K562 (cell line): ENCODE measurements around the gene CBR4. TPM values are rescaled to one million over a fixed set of nuclear protein-coding genes. Genes with fewer than 3 reads are reported as not detected.

Experiments
- ATAC-seq: fragments of 200-7000 bp; cut with Tn5 transposase; 3 replicates; pipeline ENCODE4 v1.9.1; 2020; ENCODE audit warnings: moderate library complexity
- BruUV-seq: library from RNA; stranded (reverse); fragments of 400-500 nt; replicated peaks from 2 replicates; lab custom pipeline; 2021; lab: Mats Ljungman, UMichigan
- CTCF ChIA-PET: fragments of 300-600 bp; formaldehyde crosslinking; extraction: SDS; loops from one replicate; lab custom pipeline; 2021; ENCODE audit warnings: low intra/inter-chr PET ratio; lab: Yijun Ruan, JAX
- POLR2A ChIA-PET: fragments of 300-600, 350-650 bp; sonication (Branson Sonifier 250); formaldehyde crosslinking; extraction: SDS; loops from one replicate; lab custom pipeline; 2021; ENCODE audit warnings: antibody characterized with exemption, inconsistent platforms; lab: Yijun Ruan, JAX
- DNase-seq, 4 experiments: peaks; one replicate each; pipeline versions ENCODE4 v3.0.0 to v3.0.0-alpha.2; 2011 to 2018; ENCODE audit warnings: low spot score in 3 of 4, mixed read lengths in 3 of 4; ENCODE audit errors: extremely low read depth in 1 of 4
- FAIRE-seq: peaks from 2 replicates; lab custom pipeline; 2011; peaks lifted over from hg19 to GRCh38; lab: Jason Lieb, UNC
- H2AFZ ChIP-seq: 2 replicates; pipeline ENCODE4 v1.6.0; 2011; ENCODE audit warnings: low read depth, low read length, control low read depth, inconsistent platforms
- H3K27ac ChIP-seq: fragments of 200-600 bp; 3 replicates; pipeline ENCODE4 v1.8.0; 2011; ENCODE audit warnings: low read depth, mild to moderate bottlenecking, control low read depth, inconsistent platforms, low read length, moderate library complexity, mixed read lengths; ENCODE audit errors: extremely low read depth
- H3K27me3 ChIP-seq, 2 experiments: fragments of 300-600 bp in 1 of 2; 2 replicates in 1 of 2; 3 replicates in 1 of 2; pipeline versions ENCODE4 v1.6.0 to v1.8.0; 2011; ENCODE audit warnings: inconsistent platforms in 2 of 2, low read length in 2 of 2, mild to moderate bottlenecking in 1 of 2, mixed read lengths in 1 of 2, moderate library complexity in 1 of 2; ENCODE audit not compliant: control insufficient read depth in 2 of 2, insufficient read depth in 2 of 2
- H3K36me3 ChIP-seq: fragments of 300-600 bp; 3 replicates; pipeline ENCODE4 v1.8.0; 2011; ENCODE audit warnings: mild to moderate bottlenecking, low read length, inconsistent platforms; ENCODE audit not compliant: control insufficient read depth, insufficient read depth
- H3K4me1 ChIP-seq, 2 experiments: fragments of 200-600 bp in 1 of 2; replicated peaks in 1 of 2; 2 replicates in 1 of 2; 3 replicates in 1 of 2; pipeline versions ENCODE4 v1.5.1 to v1.8.0; 2011; ENCODE audit warnings: inconsistent platforms in 2 of 2, low read length in 2 of 2, mild to moderate bottlenecking in 1 of 2, mixed read lengths in 1 of 2, moderate library complexity in 1 of 2; ENCODE audit not compliant: control insufficient read depth in 2 of 2, insufficient read depth in 2 of 2
- H3K4me2 ChIP-seq: 2 replicates; pipeline ENCODE4 v1.6.1; 2011; ENCODE audit warnings: low read length, control low read depth, inconsistent platforms, mixed read lengths; ENCODE audit not compliant: insufficient read depth
- H3K4me3 ChIP-seq: fragments of 200-600 bp; sonication (generic), shearing (Covaris generic); 2 replicates; pipeline ENCODE4 v1.5.1; 2016; ENCODE audit warnings: control low read depth, inconsistent platforms
- H3K79me2 ChIP-seq: fragments of 200-600 bp; 3 replicates; pipeline ENCODE4 v1.8.0; 2011; ENCODE audit warnings: low read length, inconsistent platforms; ENCODE audit not compliant: control insufficient read depth, insufficient read depth
- H3K9ac ChIP-seq, 2 experiments: 2 replicates each; pipeline versions ENCODE4 v1.6.0 to v1.6.1; 2011; ENCODE audit warnings: low read depth in 2 of 2, low read length in 2 of 2, control low read depth in 1 of 2, inconsistent platforms in 1 of 2, mild to moderate bottlenecking in 1 of 2, mixed read lengths in 1 of 2; ENCODE audit not compliant: insufficient read depth in 1 of 2
- H3K9me1 ChIP-seq: one replicate; pipeline ENCODE4 v1.6.0; 2011; ENCODE audit warnings: inconsistent platforms, mild to moderate bottlenecking, low read length, moderate library complexity; ENCODE audit not compliant: control insufficient read depth, insufficient read depth
- H3K9me3 ChIP-seq: replicated peaks from 2 replicates; pipeline ENCODE4 v1.5.1; 2011; ENCODE audit warnings: low read depth, low read length, inconsistent platforms; ENCODE audit not compliant: control insufficient read depth, insufficient read depth
- H4K20me1 ChIP-seq: replicated peaks from 2 replicates; pipeline ENCODE4 v1.6.1; 2011; ENCODE audit warnings: low read length, inconsistent platforms, mixed read lengths; ENCODE audit not compliant: control insufficient read depth, insufficient read depth
- ATF2 ChIP-seq: sonication (generic); formaldehyde crosslinking; IDR thresholded peaks from 2 replicates; pipeline ENCODE4 v1.8.1; 2022; ENCODE audit warnings: missing genetic modification reagents
- CBX8 ChIP-seq: fragments of 200-600 bp; sonication (generic); IDR thresholded peaks from 2 replicates; pipeline ENCODE4 v1.6.1; 2012; ENCODE audit warnings: borderline replicate concordance, mixed run types, low read depth, mild to moderate bottlenecking, moderate library complexity, mixed read lengths, low read length, control low read depth, inconsistent platforms; ENCODE audit not compliant: poor library complexity, severe bottlenecking; ENCODE audit errors: extremely low read depth
- CTCF ChIP-seq, 3 experiments: IDR thresholded peaks in 2 of 3; conservative IDR thresholded peaks in 1 of 3; 2 replicates each; pipeline ENCODE4 v1.5.1; 2011 to 2012; ENCODE audit warnings: low read length in 3 of 3, mild to moderate bottlenecking in 3 of 3, control low read depth in 2 of 3, improper control_type of control experiment in 1 of 3, inconsistent platforms in 1 of 3, low read depth in 1 of 3, mixed read lengths in 1 of 3, moderate library complexity in 1 of 3; ENCODE audit not compliant: insufficient read depth in 2 of 3
- DLX4 ChIP-seq: fragments of 250-450 bp; sonication (Bioruptor Pico); IDR thresholded peaks from 2 replicates; pipeline ENCODE4 v1.6.1; 2021; ENCODE audit warnings: mild to moderate bottlenecking
- FOXA3 ChIP-seq, 2 experiments: fragments of 450-650 bp in 1 of 2; sonication (generic) in 1 of 2; formaldehyde crosslinking; IDR thresholded peaks in 1 of 2; conservative IDR thresholded peaks in 1 of 2; 2 replicates each; pipeline versions ENCODE4 v1.4.0 to v1.8.0; 2020 to 2022; ENCODE audit warnings: mild to moderate bottlenecking in 2 of 2, missing genetic modification reagents in 1 of 2
- FOXK2 ChIP-seq, 2 experiments: fragments of 450-650 bp; IDR thresholded peaks in 1 of 2; conservative IDR thresholded peaks in 1 of 2; 2 replicates each; pipeline ENCODE4 v1.6.1; 2016; ENCODE audit warnings: low read depth in 2 of 2, mild to moderate bottlenecking in 1 of 2
- GABPB2 ChIP-seq: fragments of 250-450 bp; sonication (Bioruptor Pico); conservative IDR thresholded peaks from 2 replicates; pipeline ENCODE4 v1.5.1; 2021; ENCODE audit warnings: mild to moderate bottlenecking
- HNRNPLL ChIP-seq: fragments of 200-400 bp; formaldehyde crosslinking; IDR thresholded peaks from 2 replicates; pipeline ENCODE4 v1.6.1; 2017; ENCODE audit warnings: low read length, low read depth, mild to moderate bottlenecking; ENCODE audit not compliant: poor library complexity, severe bottlenecking
- IRF2 ChIP-seq: sonication (generic); formaldehyde crosslinking; IDR thresholded peaks from 2 replicates; pipeline ENCODE4 v1.8.1; 2022; ENCODE audit warnings: mild to moderate bottlenecking, missing genetic modification reagents
- KDM2B ChIP-seq: fragments of 250-450 bp; sonication (Bioruptor Pico); IDR thresholded peaks from 2 replicates; pipeline ENCODE4 v1.8.0; 2021; ENCODE audit warnings: mild to moderate bottlenecking, moderate library complexity
- PRMT5 ChIP-seq: sonication (generic); formaldehyde crosslinking; IDR thresholded peaks from 2 replicates; pipeline ENCODE4 v1.5.0; 2020; ENCODE audit warnings: missing genetic modification reagents
- SMC3 ChIP-seq: conservative IDR thresholded peaks from 2 replicates; pipeline ENCODE4 v1.6.1; 2011; ENCODE audit warnings: low read depth, low read length, improper control_type of control experiment; ENCODE audit not compliant: insufficient read depth
- SREBF2 ChIP-seq: sonication (generic); formaldehyde crosslinking; IDR thresholded peaks from 2 replicates; pipeline ENCODE4 v1.4.0; 2020; ENCODE audit warnings: mild to moderate bottlenecking, missing genetic modification reagents
- TSC22D4 ChIP-seq: fragments of 450-650 bp; IDR thresholded peaks from 2 replicates; pipeline ENCODE4 v1.6.1; 2016; ENCODE audit warnings: missing genetic modification characterization, missing biosample characterization, control low read depth
- ZNF134 ChIP-seq: fragments of 250-450 bp; sonication (Bioruptor Pico); conservative IDR thresholded peaks from 2 replicates; pipeline ENCODE4 v1.4.0; 2020
- ZNF707 ChIP-seq: fragments of 250-450 bp; sonication (Bioruptor Pico); conservative IDR thresholded peaks from 2 replicates; pipeline ENCODE4 v1.8.0; 2022; ENCODE audit warnings: inconsistent platforms, mild to moderate bottlenecking, moderate library complexity
- ZNF778 ChIP-seq: fragments of 450-650 bp; formaldehyde crosslinking; IDR thresholded peaks from 2 replicates; pipeline ENCODE4 v1.4.0; 2020; ENCODE audit warnings: mild to moderate bottlenecking, moderate library complexity
- WGBS: fragments of 100-300 bp; shearing (Covaris generic); methylation state at CpG from one replicate; pipeline ENCODE4 v1.1.6; 2016; ENCODE audit warnings: low coverage, mixed read lengths; ENCODE audit not compliant: insufficient coverage; ENCODE audit errors: missing lambda C conversion rate; 5-methylcytosine and 5-hydroxymethylcytosine counted together
- in situ Hi-C: fragments of 300-500 bp; cut with MboI; formaldehyde crosslinking; loops from 4 replicates; pipeline ENCODE4 v1.15.0; 2018; ENCODE audit warnings: inconsistent platforms, mixed read lengths
- intact Hi-C: fragments of 100-400 bp; cut with micrococcal nuclease; formaldehyde crosslinking; loops from 2 replicates; pipeline ENCODE4 v1.14.2; 2022
- polyA plus RNA-seq, 8 experiments: library from polyadenylated mRNA; depleted of rRNA in 4 of 8; stranded (reverse) in 5 of 8; unstranded in 3 of 8; fragments of >200 nt; fragmentation: Nextera tagmentation in 2 of 8; fragmentation: Illumina TruSeq in 1 of 8; extraction: Ambion mirVana in 2 of 8; extraction: Trizol in 1 of 8; gene quantifications; 2 replicates each; pipeline versions ENCODE4 v1.2.1 to v1.2.3, GENCODE V29; 2011 to 2014; ENCODE audit warnings: inconsistent platforms in 1 of 8, missing spikeins in 1 of 8
- total RNA-seq, 7 experiments: library from RNA; depleted of rRNA in 6 of 7; stranded (reverse); fragments of >200 nt in 6 of 7; fragmentation: Illumina TruSeq in 2 of 7; extraction: Trizol in 2 of 7; gene quantifications; 2 replicates each; pipeline versions ENCODE4 v1.2.1 to v1.2.3, GENCODE V29; 2011 to 2021; ENCODE audit warnings: low replicate concordance in 1 of 7

CBR4 gene
- total and polyA plus RNA-seq, 9 of the 15 experiments (the other 6 are each of a cell fraction or from before 2014, with no cell fraction given) = 12.1 to 26.4 (median 18.6) TPM

- no peak overlapping the region for H2AFZ ChIP-seq
- ChIA-PET CTCF (interaction anchor here (0.8 to 1.7 kb wide), 2 partner anchors 461 to 469 kb away, joined by 3 to 5 read pairs; no protein-coding TSS in a partner anchor), POLR2A (no interaction called here)
- no TSS peak for BruUV-seq
- no peaks in the 10 kb centered on the region for H3K9me1 ChIP-seq
- DNase-seq (peak in 1 of 4 experiments; percentile 29), FAIRE-seq (peak; percentile 77), ATAC-seq (peak; percentile 82)
- H3K4me3 ChIP-seq = no peak overlapping the region
- no peak overlapping the region for H3K27ac ChIP-seq
- WGBS = 8% methylated on average over 2 of the region's 2 CpGs
- H3K4me2 ChIP-seq = no peak overlapping the region
- in situ Hi-C loops (loop anchor here (25.0 kb wide), 1 partner anchor 463 kb away; no protein-coding TSS in a partner anchor), intact Hi-C loops (loop anchor here (2.0 to 10.0 kb wide), 5 partner anchors 290 to 770 kb away; no protein-coding TSS in a partner anchor)
- no peak overlapping the region for H3K9ac ChIP-seq
- H3K36me3 ChIP-seq = no peaks in the 10 kb centered on the region
- H3K4me1 ChIP-seq = no peaks in the 10 kb centered on the region
- peaks cover 3 to 4% of the 10 kb centered on the region in 2 experiments; a peak in 2 of 5 replicates for H3K27me3 ChIP-seq
- H4K20me1 ChIP-seq = no peaks in the 10 kb centered on the region
- H3K79me2 ChIP-seq = no peaks in the 10 kb centered on the region
- H3K9me3 ChIP-seq = no peaks in the 10 kb centered on the region
- TF ChIP-seq ATF2 (CRISPR knock-in tag) = no peak
- TF ChIP-seq PRMT5 (CRISPR knock-in tag) = no peak
- peak; percentile 35 to 62 (median 44); a peak in 4 of 6 replicates for TF ChIP-seq CTCF (IDR thresholded peaks at IDR 0.05 in 2 of 3, conservative IDR thresholded peaks at IDR 0.05 in 1 of 3; ENCODE audit: insufficient read depth in 2 of 3, low read depth in 1 of 3, low read length in 3 of 3)
- TF ChIP-seq TSC22D4 (tag) = no peak
- TF ChIP-seq FOXK2 (conservative IDR thresholded peaks at IDR 0.05 in 1 of 2, IDR thresholded peaks at IDR 0.05 in 1 of 2; ENCODE audit: low read depth in 2 of 2) = no peak
- TF ChIP-seq ZNF134 (CRISPR knock-in tag) = no peak
- TF ChIP-seq FOXA3 (CRISPR knock-in tag; conservative IDR thresholded peaks at IDR 0.05 in 1 of 2, IDR thresholded peaks at IDR 0.05 in 1 of 2) = no peak
- no peak for TF ChIP-seq GABPB2 (CRISPR knock-in tag)
- TF ChIP-seq IRF2 (CRISPR knock-in tag) = no peak
- TF ChIP-seq ZNF778 (CRISPR knock-in tag) = no peak
- TF ChIP-seq SREBF2 (CRISPR knock-in tag) = no peak
- no peak for TF ChIP-seq DLX4 (CRISPR knock-in tag)
- TF ChIP-seq HNRNPLL = no peak
- 0 out of 2 replicates have a peak, but pooled peaks have one; percentile 11 for TF ChIP-seq SMC3
- no peak for TF ChIP-seq CBX8
- no peak for TF ChIP-seq ZNF707 (CRISPR knock-in tag)
- no peak for TF ChIP-seq KDM2B (CRISPR knock-in tag)
Observed at GRCh38 chr4:169024762-169025161, 14.7 kb upstream of the CBR4 start.
